Endodermal cell (in vitro differentiated cells): ENCODE data around the gene RABGEF1. TPM values are rescaled to one million over a fixed set of nuclear protein-coding genes. Genes with fewer than 3 reads are reported as not detected.
"Not testable (repeated sequence)": the region's sequence is repeated elsewhere in the genome, so short reads cannot be mapped to it uniquely, and the experiment has no call there.

Experiments
- DNase-seq: peaks from one replicate; pipeline ENCODE4 v3.0.0-alpha.2; 2017
- H3K27ac ChIP-seq: 2 replicates; pipeline ENCODE4 v1.5.1; 2013; ENCODE audit warnings: mild to moderate bottlenecking, low read depth, low read length, moderate library complexity
- H3K27me3 ChIP-seq: 2 replicates; pipeline ENCODE4 v1.6.1; 2013; ENCODE audit warnings: mild to moderate bottlenecking, low read length, moderate library complexity; ENCODE audit not compliant: insufficient read depth, control insufficient read depth, poor library complexity, severe bottlenecking
- H3K36me3 ChIP-seq: 2 replicates; pipeline ENCODE4 v1.7.0; 2013; ENCODE audit warnings: mild to moderate bottlenecking, low read length, moderate library complexity; ENCODE audit not compliant: control insufficient read depth, insufficient read depth
- H3K4me1 ChIP-seq: one replicate; pipeline ENCODE4 v1.7.0; 2013; ENCODE audit warnings: low read length; ENCODE audit not compliant: control insufficient read depth, insufficient read depth
- H3K4me3 ChIP-seq: 2 replicates; pipeline ENCODE4 v1.5.1; 2013; ENCODE audit warnings: mild to moderate bottlenecking, low read length, moderate library complexity
- H3K9ac ChIP-seq: 2 replicates; pipeline ENCODE4 v1.6.1; 2013; ENCODE audit warnings: mild to moderate bottlenecking, low read length, moderate library complexity; ENCODE audit not compliant: poor library complexity, severe bottlenecking; ENCODE audit errors: extremely low read depth
- H3K9me3 ChIP-seq: 2 replicates; pipeline ENCODE4 v1.6.1; 2013; ENCODE audit warnings: mild to moderate bottlenecking, low read length, moderate library complexity; ENCODE audit not compliant: control insufficient read depth
- H3K27ac Mint-ChIP-seq: 2 replicates; pipeline ENCODE4 v1.8.0; 2020; ENCODE audit warnings: mixed read lengths
- H3K27me3 Mint-ChIP-seq: 2 replicates; pipeline ENCODE4 v1.8.0; 2021; ENCODE audit warnings: mild to moderate bottlenecking, mixed read lengths; ENCODE audit not compliant: insufficient read depth
- H3K36me3 Mint-ChIP-seq: 2 replicates; pipeline ENCODE4 v1.8.0; 2020; ENCODE audit warnings: low read depth, mixed read lengths
- H3K4me1 Mint-ChIP-seq: 2 replicates; pipeline ENCODE4 v1.8.0; 2020; ENCODE audit warnings: mixed read lengths
- H3K4me3 Mint-ChIP-seq: 2 replicates; pipeline ENCODE4 v1.8.0; 2020; ENCODE audit warnings: mild to moderate bottlenecking, moderate library complexity, mixed read lengths
- H3K9me3 Mint-ChIP-seq: 2 replicates; pipeline ENCODE4 v1.8.0; 2020; ENCODE audit warnings: mild to moderate bottlenecking, mixed read lengths
- WGBS, 2 experiments: methylation state at CpG; one replicate each; pipeline versions ENCODE4 v1.1.5 to v1.1.7; 2013; ENCODE audit warnings: missing lambda C conversion rate in 2 of 2, mixed read lengths in 1 of 2; ENCODE audit not compliant: insufficient coverage in 1 of 2, insufficient read length in 1 of 2; 5-methylcytosine and 5-hydroxymethylcytosine counted together
- long read RNA-seq, 4 experiments: library from polyadenylated mRNA in 2 of 4; library from RNA in 1 of 4; library from capped mRNA in 1 of 4; stranded (forward) in 3 of 4; unstranded in 1 of 4; transcript quantifications; one replicate each; pipeline ENCODE4 v2.0.0, GENCODE V29; 2020 to 2021; ENCODE audit warnings: inconsistent platforms in 1 of 4
- polyA plus RNA-seq, 2 experiments: library from polyadenylated mRNA; stranded (reverse); fragments of 50-300 nt; gene quantifications; one replicate each; pipeline ENCODE4 v1.2.3, GENCODE V29; 2013
- total RNA-seq, 2 donors: library from RNA; stranded (reverse); fragmentation: NEBNext Ultra II Directional in 1 of 2; extraction: Animal tissue kit (Norgen Biotek cat#: 25700) in 1 of 2; gene quantifications; 2 replicates in 1 of 2; 3 replicates in 1 of 2; pipeline ENCODE4 v1.2.1, GENCODE V29; 2021
- TF ChIP-seq, protein P1 (sequence below): fragments of 200-600 bp; sonication (generic); conservative IDR thresholded peaks from 2 replicates; pipeline ENCODE4 v1.5.0; 2021; ENCODE audit warnings: antibody characterized with exemption, mild to moderate bottlenecking

RABGEF1 gene
- 10 to 100 TPM; 22.7 to 26.7 TPM for total RNA-seq
- 18.2 TPM for polyA plus RNA-seq (2013, experiment 1 of 2)
- 18.5 TPM for polyA plus RNA-seq (2013, experiment 2 of 2)
- long read RNA-seq, experiment 1, transcript RABGEF1-201 (9 exons, 3,733 nt): major isoform, 5 of 15 reads
- long read RNA-seq, experiment 1, partial matches to known transcripts: 5 of 15 reads
- long read RNA-seq, experiment 1, other reads (novel, unspliced or antisense): 5 of 15 reads
- long read RNA-seq, experiment 2, full-length matches to known transcripts: 33 of 60 reads
- long read RNA-seq, experiment 2, partial matches to known transcripts: 3 of 60 reads
- long read RNA-seq, experiment 2, other reads (novel, unspliced or antisense): 24 of 60 reads
- long read RNA-seq, experiment 3, full-length matches to known transcripts: 56 of 78 reads
- long read RNA-seq, experiment 3, partial matches to known transcripts: 1 of 78 reads
- long read RNA-seq, experiment 3, other reads (novel, unspliced or antisense): 21 of 78 reads
- long read RNA-seq, experiment 4, full-length matches to known transcripts: 2 of 13 reads
- long read RNA-seq, experiment 4, partial matches to known transcripts: 4 of 13 reads
- long read RNA-seq, experiment 4, other reads (novel, unspliced or antisense): 7 of 13 reads

GRCh38 chr7:66740302-66740979 lies at the start of gene RABGEF1:
RABGEF1 (plus strand) TSS chr7:66740733; CDS start chr7:66771900, 31,167 bp downstream.
- Histone ChIP-seq H3K27me3 (no peaks in the 10 kb centered on the region), H3K9ac (peak within 1 kb of the TSS; percentile 86), H3K9me3 (peaks cover 11% of the 10 kb centered on the region), H3K4me3 (peak within 1 kb of the TSS; percentile 84), H3K36me3 (peaks cover 21% of the 10 kb centered on the region), H3K27ac (peak within 1 kb of the TSS; percentile 90), H3K4me1 (no peaks in the 10 kb centered on the region)
- H3K4me1 Mint-ChIP-seq: peaks cover 9% of the 10 kb centered on the region
- H3K4me3 Mint-ChIP-seq: peak within 1 kb of the TSS; percentile 93
- H3K36me3 Mint-ChIP-seq: peaks cover 45% of the 10 kb centered on the region
- WGBS, 2 experiments: 0% methylated on average over 27 to 85 of the region's 85 CpGs
- peak within 1 kb of the TSS; percentile 95 for H3K27ac Mint-ChIP-seq
- peaks cover 11% of the 10 kb centered on the region for H3K9me3 Mint-ChIP-seq
- no peaks in the 10 kb centered on the region for H3K27me3 Mint-ChIP-seq
- DNase-seq: peak; percentile 98
- TF ChIP-seq, protein P1, sequence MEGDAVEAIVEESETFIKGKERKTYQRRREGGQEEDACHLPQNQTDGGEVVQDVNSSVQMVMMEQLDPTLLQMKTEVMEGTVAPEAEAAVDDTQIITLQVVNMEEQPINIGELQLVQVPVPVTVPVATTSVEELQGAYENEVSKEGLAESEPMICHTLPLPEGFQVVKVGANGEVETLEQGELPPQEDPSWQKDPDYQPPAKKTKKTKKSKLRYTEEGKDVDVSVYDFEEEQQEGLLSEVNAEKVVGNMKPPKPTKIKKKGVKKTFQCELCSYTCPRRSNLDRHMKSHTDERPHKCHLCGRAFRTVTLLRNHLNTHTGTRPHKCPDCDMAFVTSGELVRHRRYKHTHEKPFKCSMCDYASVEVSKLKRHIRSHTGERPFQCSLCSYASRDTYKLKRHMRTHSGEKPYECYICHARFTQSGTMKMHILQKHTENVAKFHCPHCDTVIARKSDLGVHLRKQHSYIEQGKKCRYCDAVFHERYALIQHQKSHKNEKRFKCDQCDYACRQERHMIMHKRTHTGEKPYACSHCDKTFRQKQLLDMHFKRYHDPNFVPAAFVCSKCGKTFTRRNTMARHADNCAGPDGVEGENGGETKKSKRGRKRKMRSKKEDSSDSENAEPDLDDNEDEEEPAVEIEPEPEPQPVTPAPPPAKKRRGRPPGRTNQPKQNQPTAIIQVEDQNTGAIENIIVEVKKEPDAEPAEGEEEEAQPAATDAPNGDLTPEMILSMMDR: no peak

DNA sequence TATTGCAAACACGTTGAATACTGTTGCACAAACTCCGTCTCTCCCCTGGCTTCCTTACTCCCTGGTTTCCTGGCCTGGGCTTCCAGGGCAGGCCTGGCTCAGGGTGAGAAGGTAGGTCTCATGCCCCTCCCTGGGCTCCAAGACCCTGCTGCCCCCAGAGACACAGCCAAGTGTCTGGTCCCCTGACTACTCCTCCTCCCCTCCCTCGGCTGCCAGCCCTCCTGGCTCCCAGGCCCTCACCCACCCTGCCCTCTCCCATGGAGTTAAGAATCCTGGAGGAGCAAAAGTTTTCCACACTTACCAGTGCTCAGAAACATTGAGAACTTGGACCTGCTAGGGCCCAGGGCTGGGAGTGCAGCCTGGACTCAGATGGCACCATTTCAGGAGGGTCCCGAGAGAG lies 47.2 kb upstream of the RABGEF1 start:
- Mint-ChIP-seq H3K9me3 (peaks cover 3% of the 10 kb centered on the region), H3K4me1 (no peaks in the 10 kb centered on the region), H3K4me3 (no peak overlapping the region), H3K36me3 (peaks cover 8% of the 10 kb centered on the region), H3K27ac (no peak overlapping the region), H3K27me3 (no peaks in the 10 kb centered on the region)
- 86 to 90% methylated on average over 3 to 4 of the region's 4 CpGs for WGBS, 2 experiments
- Histone ChIP-seq H3K4me3 (no peak overlapping the region), H3K4me1 (no peaks in the 10 kb centered on the region), H3K36me3 (no peaks in the 10 kb centered on the region), H3K27me3 (no peaks in the 10 kb centered on the region), H3K9ac (no peak overlapping the region), H3K9me3 (peaks cover 3% of the 10 kb centered on the region), H3K27ac (no peak overlapping the region)
- TF ChIP-seq, protein P1: no peak
- no peak for DNase-seq

- no peak overlapping the region for H3K9ac ChIP-seq
- H3K27ac Mint-ChIP-seq: peak overlapping the region; percentile 15
- no peaks in the 10 kb centered on the region for H3K9me3 Mint-ChIP-seq
- DNase-seq: no peak
- WGBS, 2 experiments: 92 to 98% methylated on average over 10 to 11 of the region's 11 CpGs
- TF ChIP-seq, protein P1: no peak
- H3K27me3 ChIP-seq: no peaks in the 10 kb centered on the region
- no peaks in the 10 kb centered on the region for H3K4me1 Mint-ChIP-seq
- no peak overlapping the region for H3K27ac ChIP-seq
- peaks cover 5% of the 10 kb centered on the region for H3K36me3 Mint-ChIP-seq
- H3K27me3 Mint-ChIP-seq: no peaks in the 10 kb centered on the region
- H3K4me1 ChIP-seq: no peaks in the 10 kb centered on the region
- H3K4me3 ChIP-seq: no peak overlapping the region
- no peaks in the 10 kb centered on the region for H3K36me3 ChIP-seq
- no peak overlapping the region for H3K4me3 Mint-ChIP-seq
- no peaks in the 10 kb centered on the region for H3K9me3 ChIP-seq
These were observed 46.2 kb upstream of the RABGEF1 start for GRCh38 chr7:66694286-66694685.

DNA sequence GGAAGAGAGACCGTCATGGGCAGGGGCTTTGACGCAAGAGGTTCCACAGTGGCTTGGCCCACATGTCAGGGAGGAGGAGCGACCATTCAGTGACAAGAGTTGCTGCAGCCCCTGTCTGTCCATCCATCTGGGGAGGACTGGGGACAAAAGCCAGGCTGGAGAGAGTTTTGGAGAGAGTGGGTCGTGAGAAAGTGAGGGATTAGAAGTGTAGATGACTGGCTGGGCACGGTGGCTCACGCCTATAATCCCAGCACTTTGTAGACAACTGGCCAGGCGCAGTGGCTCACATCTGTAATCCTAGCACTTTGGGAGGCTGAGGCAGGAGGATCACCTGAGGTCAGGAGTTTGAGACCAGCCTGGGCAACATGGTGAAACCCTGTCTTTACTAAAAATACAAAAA lies 45.1 kb upstream of the RABGEF1 start:
- not testable (repeated sequence) for H3K27ac Mint-ChIP-seq, H3K36me3 ChIP-seq, H3K27me3 ChIP-seq, H3K9me3 Mint-ChIP-seq, DNase-seq, H3K4me3 ChIP-seq, H3K4me1 Mint-ChIP-seq, H3K9me3 ChIP-seq, H3K27me3 Mint-ChIP-seq, H3K36me3 Mint-ChIP-seq, H3K4me3 Mint-ChIP-seq, H3K9ac ChIP-seq, H3K27ac ChIP-seq, H3K4me1 ChIP-seq
- 83 to 90% methylated on average over 6 to 7 of the region's 7 CpGs for WGBS, 2 experiments

DNA sequence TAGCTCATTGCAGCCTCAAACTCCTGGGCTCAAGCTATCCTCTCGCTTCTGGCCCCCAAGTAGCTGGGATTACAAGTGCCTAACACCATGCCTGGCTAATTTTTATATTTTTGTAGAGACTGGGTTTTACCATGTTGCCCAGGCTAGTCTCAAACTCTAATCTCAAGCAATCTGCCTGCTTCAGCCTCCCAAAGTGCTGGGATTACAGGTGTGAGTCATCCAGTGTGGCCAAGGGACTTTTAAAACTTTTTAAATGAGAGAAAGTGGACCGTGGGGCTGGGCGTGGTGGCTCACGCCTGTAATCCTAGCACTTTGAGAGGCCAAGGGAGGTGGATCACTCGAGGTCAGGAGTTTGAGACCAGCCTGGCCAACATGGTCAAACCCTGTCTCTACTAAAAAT lies 44.4 kb upstream of the RABGEF1 start:
- H3K4me1 ChIP-seq, H3K36me3 Mint-ChIP-seq, H3K27ac Mint-ChIP-seq, H3K4me1 Mint-ChIP-seq, H3K27me3 Mint-ChIP-seq, H3K27ac ChIP-seq, DNase-seq, H3K9me3 Mint-ChIP-seq, H3K4me3 ChIP-seq, H3K27me3 ChIP-seq, H3K36me3 ChIP-seq, H3K4me3 Mint-ChIP-seq, H3K9ac ChIP-seq, H3K9me3 ChIP-seq: not testable (repeated sequence)
- 92 to 98% methylated on average over 5 of the region's 5 CpGs for WGBS, 2 experiments
